ENCODE measurements around the gene RBM23. TPM values are rescaled to one million over a fixed set of nuclear protein-coding genes. Genes with fewer than 3 reads are reported as not detected.

Gene RBM23
- total RNA-seq, 1 donor from 2014 or later, result 35.4 TPM

Other genes starting within 250 kb of the RBM23 start
- gene OXA1L, start 152.5 kb downstream of the RBM23 start, total RNA-seq, result 79.1 TPM
- gene SLC7A7, start 103.7 kb downstream of the RBM23 start, total RNA-seq, result 1.4 TPM
- gene MRPL52, start 89.3 kb downstream of the RBM23 start, total RNA-seq, result 103 TPM
- 109 TPM for gene MMP14, start 82.6 kb downstream of the RBM23 start, total RNA-seq
- 173 TPM for gene LRP10, start 47.4 kb downstream of the RBM23 start, total RNA-seq
- gene REM2, start 35.9 kb downstream of the RBM23 start, total RNA-seq, result 0.32 TPM
- 65.4 TPM for gene PRMT5, start 10.2 kb upstream of the RBM23 start, total RNA-seq
- gene HAUS4, start 37.9 kb upstream of the RBM23 start, total RNA-seq, result 32.9 TPM
- 26.6 TPM for gene AJUBA, start 63.4 kb upstream of the RBM23 start, total RNA-seq
- 4.6 TPM for gene C14orf93, start 91.0 kb upstream of the RBM23 start, total RNA-seq
- 105 TPM for gene PSMB5, start 115.8 kb upstream of the RBM23 start, total RNA-seq
- gene PSMB11, start 123.1 kb upstream of the RBM23 start, total RNA-seq, result not detected
- 3.4 TPM for gene CDH24, start 138.4 kb upstream of the RBM23 start, total RNA-seq
- 82.5 TPM for gene ACIN1, start 176.0 kb upstream of the RBM23 start, total RNA-seq
- gene C14orf119, start 176.4 kb upstream of the RBM23 start, total RNA-seq, result 34.7 TPM
- not detected for gene CIROP, start 185.8 kb upstream of the RBM23 start, total RNA-seq
- not detected for gene CEBPE, start 200.1 kb upstream of the RBM23 start, total RNA-seq

Data from esophagus mucosa (tissue), 1 donor.